ENCODE measurements around the gene PDE3B. TPM values are rescaled to one million over a fixed set of nuclear protein-coding genes. Genes with fewer than 3 reads are reported as not detected.

PDE3B gene
- total and polyA plus RNA-seq, 2 of the 8 experiments (the other 6 are each of a cell fraction or from before 2014, with no cell fraction given): 2.7 to 10.9 TPM

DNA sequence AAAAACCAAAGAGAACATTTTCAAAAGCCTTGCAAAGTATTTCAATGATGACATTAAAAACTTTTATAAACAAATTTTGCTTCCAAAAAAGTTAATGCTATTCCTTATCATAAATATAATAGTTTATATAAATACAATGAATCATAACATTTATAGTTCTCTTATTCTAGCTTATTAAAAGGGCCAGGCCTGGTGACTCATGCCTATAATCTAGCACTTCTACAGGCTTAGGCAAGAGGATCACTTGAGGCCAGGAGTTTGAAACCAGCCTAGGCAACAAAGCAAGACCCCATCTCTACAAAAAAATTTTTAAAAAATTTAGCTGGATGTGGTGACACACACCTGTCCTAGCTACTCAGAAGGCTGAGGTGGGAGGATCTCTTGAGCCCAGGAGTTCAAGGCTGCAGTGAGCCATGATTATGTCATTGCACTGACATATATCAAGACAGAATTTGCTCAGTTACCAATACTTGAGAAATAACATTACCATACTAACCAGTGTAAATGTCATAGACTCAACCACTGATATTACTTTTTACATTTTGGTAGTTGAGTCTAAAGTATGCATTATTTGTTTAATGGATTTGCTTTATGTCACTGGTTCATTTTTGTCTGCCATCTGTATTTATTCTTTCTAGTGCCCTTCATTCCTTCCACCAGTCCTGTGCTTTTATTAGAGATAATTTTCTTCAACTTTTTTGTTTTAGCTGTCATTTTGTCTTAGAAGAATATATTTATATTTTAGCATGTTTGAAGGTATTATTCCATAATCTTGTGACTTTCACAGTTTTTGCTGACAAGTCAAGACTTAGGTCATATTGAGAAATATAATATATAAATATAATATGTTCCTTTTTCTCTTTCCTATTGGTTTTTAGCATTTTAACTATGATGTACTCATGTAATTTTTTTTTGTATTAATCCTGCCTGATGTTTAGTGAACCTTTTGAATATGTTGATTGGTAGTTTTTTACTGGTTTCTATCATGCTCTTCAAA, 192.2 kb downstream of the PDE3B start:
- Histone ChIP-seq H3K9me3 (ENCODE audit: insufficient read depth in 2 of 2, low read depth in 1 of 2, low read length in 1 of 2) (no peaks in the 10 kb centered on the region), H2AK5ac (ENCODE audit: low read depth, low read length) (no peak overlapping the region), H3K56ac (replicated peaks; ENCODE audit: insufficient read length, low read depth, low read length) (no peak overlapping the region), H3K36me3 (ENCODE audit: control insufficient read depth in 2 of 4, insufficient read depth in 4 of 4, low read length in 3 of 4) (no peaks in the 10 kb centered on the region), H4K8ac (ENCODE audit: extremely low read depth, insufficient read depth, low read length) (no peak overlapping the region), H3K79me2 (ENCODE audit: control insufficient read depth in 1 of 2, insufficient read depth in 2 of 2, low read length in 2 of 2) (no peaks in the 10 kb centered on the region), H2BK15ac (ENCODE audit: low read length) (no peak overlapping the region), H4K91ac (replicated peaks; ENCODE audit: insufficient read length, low read length) (no peak overlapping the region), H3K4me1 (replicated peaks in 1 of 4; ENCODE audit: control insufficient read depth in 3 of 4, insufficient read depth in 4 of 4, low read length in 3 of 4) (no peaks in the 10 kb centered on the region), H4K5ac (ENCODE audit: insufficient read length, low read depth, low read length) (no peak overlapping the region), H3K79me1 (ENCODE audit: low read depth, low read length) (no peaks in the 10 kb centered on the region), H3K27me3 (replicated peaks in 1 of 4; ENCODE audit: control insufficient read depth in 3 of 4, extremely low read depth in 1 of 4, insufficient read depth in 3 of 4, low read length in 3 of 4) (no peaks in the 10 kb centered on the region), H2BK20ac (ENCODE audit: low read length) (no peak overlapping the region), H3K4me3 (ENCODE audit: extremely low read depth in 1 of 4, insufficient read depth in 2 of 4, low read depth in 3 of 4, low read length in 4 of 4) (no peak overlapping the region), H4K20me1 (replicated peaks in 1 of 2; ENCODE audit: control insufficient read depth in 1 of 2, insufficient read depth in 2 of 2, low read length in 2 of 2) (no peaks in the 10 kb centered on the region), H2BK12ac (ENCODE audit: low read depth, low read length) (no peak overlapping the region), H2BK120ac (replicated peaks; ENCODE audit: low read depth, low read length) (no peak overlapping the region), H2AFZ (ENCODE audit: low read length) (no peak overlapping the region), H3K23ac (ENCODE audit: insufficient read length) (no peak overlapping the region), H3K4me2 (ENCODE audit: insufficient read depth in 1 of 2, low read depth in 2 of 2, low read length in 2 of 2) (no peak overlapping the region), H3K23me2 (ENCODE audit: low read depth, low read length) (no peaks in the 10 kb centered on the region), H3K18ac (ENCODE audit: extremely low read depth, low read length) (no peak overlapping the region), H3K9ac (replicated peaks in 1 of 4; ENCODE audit: extremely low read depth in 1 of 4, low read depth in 3 of 4, low read length in 3 of 4) (no peak overlapping the region), H2BK5ac (ENCODE audit: low read depth, low read length) (no peak overlapping the region), H3K27ac (ENCODE audit: low read depth, low read length) (no peak overlapping the region), H3K14ac (ENCODE audit: insufficient read length) (no peak overlapping the region), H3K4ac (replicated peaks; ENCODE audit: insufficient read length, low read depth, low read length) (no peak overlapping the region)
- no peak for FAIRE-seq
- ChIA-PET CTCF (ENCODE audit: partially characterized antibody) (interaction anchor here (0.6 kb wide), 1 partner anchor 313 kb away, joined by 3 read pairs; no protein-coding TSS in a partner anchor), POLR2A (ENCODE audit: partially characterized antibody) (no interaction called here)
- DNase-seq (ENCODE audit: low read depth in 1 of 2, low spot score in 2 of 2): no peak
- TF ChIP-seq MAFK (IDR thresholded peaks at IDR 0.05; ENCODE audit: low read depth, low read length) (no peak), BCL11A (IDR thresholded peaks at IDR 0.05; ENCODE audit: low read depth in 2 of 2, low read length in 2 of 2) (no peak), NRF1 (IDR thresholded peaks at IDR 0.05; ENCODE audit: low read depth, low read length) (no peak), CHD2 (IDR thresholded peaks at IDR 0.05; ENCODE audit: low read length) (no peak), EGR1 (IDR thresholded peaks at IDR 0.05; ENCODE audit: borderline replicate concordance, low read depth, low read length) (no peak), RNF2 (IDR thresholded peaks at IDR 0.05; ENCODE audit: borderline replicate concordance, low read depth, low read length, missing control alignments, poor library complexity, severe bottlenecking) (no peak), SIN3A (conservative IDR thresholded peaks at IDR 0.05 in 1 of 2, IDR thresholded peaks at IDR 0.05 in 1 of 2; ENCODE audit: low read depth in 1 of 2, low read length in 2 of 2) (no peak), SAP30 (IDR thresholded peaks at IDR 0.05; ENCODE audit: insufficient read depth, insufficient replicate concordance, low read length) (no peak), RBBP5 (IDR thresholded peaks at IDR 0.05; ENCODE audit: borderline replicate concordance, low read depth, low read length) (no peak), RXRA (IDR thresholded peaks at IDR 0.05; ENCODE audit: insufficient read depth, low read depth, low read length) (no peak)
- TF ChIP-seq, protein P1, sequence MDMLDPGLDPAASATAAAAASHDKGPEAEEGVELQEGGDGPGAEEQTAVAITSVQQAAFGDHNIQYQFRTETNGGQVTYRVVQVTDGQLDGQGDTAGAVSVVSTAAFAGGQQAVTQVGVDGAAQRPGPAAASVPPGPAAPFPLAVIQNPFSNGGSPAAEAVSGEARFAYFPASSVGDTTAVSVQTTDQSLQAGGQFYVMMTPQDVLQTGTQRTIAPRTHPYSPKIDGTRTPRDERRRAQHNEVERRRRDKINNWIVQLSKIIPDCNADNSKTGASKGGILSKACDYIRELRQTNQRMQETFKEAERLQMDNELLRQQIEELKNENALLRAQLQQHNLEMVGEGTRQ (IDR thresholded peaks at IDR 0.05; ENCODE audit: low read length): no peak

Measured in H1 (cell line).